ENCODE measurements around the gene ASB3. TPM values are rescaled to one million over a fixed set of nuclear protein-coding genes. Genes with fewer than 3 reads are reported as not detected.

The ASB3 gene
- total RNA-seq, 1 donor from 2014 or later = 36.6 TPM

GRCh38 chr2:53629501-53629900 is 157.3 kb downstream of the ASB3 start:
- no peak for DNase-seq (ENCODE audit: low spot score in 2 of 2, unreplicated experiment in 2 of 2)
- no peak for TF ChIP-seq CTCF (IDR thresholded peaks at IDR 0.05; ENCODE audit: unreplicated experiment)
- H3K36me3 Mint-ChIP-seq = no peaks in the 10 kb centered on the region
- no peaks in the 10 kb centered on the region for H3K9me3 Mint-ChIP-seq
- no peaks in the 10 kb centered on the region for H3K27me3 Mint-ChIP-seq (ENCODE audit: low read depth)
- H3K4me3 Mint-ChIP-seq = no peak overlapping the region
- H3K4me1 Mint-ChIP-seq = peaks cover 2% of the 10 kb centered on the region
- H3K27ac Mint-ChIP-seq = no peak overlapping the region

GRCh38 chr2:53629001-53629400 is 157.8 kb downstream of the ASB3 start:
- no peaks in the 10 kb centered on the region for H3K36me3 Mint-ChIP-seq
- no peaks in the 10 kb centered on the region for H3K27me3 Mint-ChIP-seq (ENCODE audit: low read depth)
- no peak overlapping the region for H3K4me3 Mint-ChIP-seq
- H3K9me3 Mint-ChIP-seq = peaks cover 2% of the 10 kb centered on the region
- peaks cover 2% of the 10 kb centered on the region for H3K4me1 Mint-ChIP-seq
- no peak overlapping the region for H3K27ac Mint-ChIP-seq
- TF ChIP-seq CTCF (IDR thresholded peaks at IDR 0.05; ENCODE audit: unreplicated experiment) = no peak
- no peak for DNase-seq (ENCODE audit: low spot score in 2 of 2, unreplicated experiment in 2 of 2)

GRCh38 chr2:53622141-53622540 is 164.6 kb downstream of the ASB3 start:
- no peak overlapping the region for H3K27ac Mint-ChIP-seq

GRCh38 chr2:53620981-53621380 is 165.8 kb downstream of the ASB3 start:
- no peak for TF ChIP-seq CTCF (IDR thresholded peaks at IDR 0.05; ENCODE audit: unreplicated experiment)
- Mint-ChIP-seq H3K27me3 (ENCODE audit: low read depth) (no peaks in the 10 kb centered on the region), H3K4me3 (no peak overlapping the region), H3K27ac (no peak overlapping the region), H3K36me3 (no peaks in the 10 kb centered on the region), H3K4me1 (no peaks in the 10 kb centered on the region), H3K9me3 (peaks cover 10% of the 10 kb centered on the region)
- DNase-seq (ENCODE audit: low spot score in 2 of 2, unreplicated experiment in 2 of 2) = no peak

More at GRCh38 chr2:53622141-53622540, 164.6 kb downstream of the ASB3 start:
- Mint-ChIP-seq H3K36me3 (no peaks in the 10 kb centered on the region), H3K9me3 (peaks cover 10% of the 10 kb centered on the region), H3K4me1 (no peaks in the 10 kb centered on the region), H3K4me3 (no peak overlapping the region), H3K27me3 (ENCODE audit: low read depth) (no peaks in the 10 kb centered on the region)
- DNase-seq (ENCODE audit: low spot score in 2 of 2, unreplicated experiment in 2 of 2) = no peak
- no peak for TF ChIP-seq CTCF (IDR thresholded peaks at IDR 0.05; ENCODE audit: unreplicated experiment)

Other genes with a start within 250 kb of the ASB3 start
- 0.71 to 1.2 TPM (median 1.1 TPM) in 3 replicates for gene CHAC2, start 19.1 kb downstream of the ASB3 start, total RNA-seq
- 34.2 to 36.8 TPM (median 34.9 TPM) in 3 replicates for gene ERLEC1, start 91 bp upstream of the ASB3 start, total RNA-seq
- 3.7 to 5.2 TPM (median 4.8 TPM) in 3 replicates for gene GPR75, start 73.0 kb upstream of the ASB3 start, total RNA-seq
- gene PSME4, start 184.0 kb upstream of the ASB3 start, total RNA-seq = 62.2 to 68.3 TPM (median 65.4 TPM) in 3 replicates

Data from mesothelial cell of epicardium (in vitro differentiated cells).